Liver (tissue), 9 donors: ENCODE data around the gene GABRR3. TPM values are rescaled to one million over a fixed set of nuclear protein-coding genes. Genes with fewer than 3 reads are reported as not detected.

Experiments
- DNase-seq: peaks from one replicate; pipeline ENCODE4 v3.0.0-alpha.2; 2017; ENCODE audit warnings: low spot score
- H3K27ac ChIP-seq, 2 donors: one replicate each; pipeline ENCODE4 v1.7.0; 2013; ENCODE audit warnings: inconsistent platforms in 2 of 2, low read length in 2 of 2, control low read depth in 1 of 2, low read depth in 1 of 2, mild to moderate bottlenecking in 1 of 2
- H3K27me3 ChIP-seq, 4 donors: one replicate each; pipeline versions ENCODE4 v1.6.1 to v1.7.0; 2013; ENCODE audit warnings: low read length in 3 of 4, inconsistent platforms in 1 of 4, mild to moderate bottlenecking in 1 of 4, moderate library complexity in 1 of 4; ENCODE audit not compliant: control insufficient read depth in 4 of 4, insufficient read depth in 4 of 4
- H3K36me3 ChIP-seq, 4 donors: one replicate each; pipeline versions ENCODE4 v1.6.1 to v1.7.0; 2013; ENCODE audit warnings: low read length in 3 of 4, mild to moderate bottlenecking in 3 of 4, low read depth in 1 of 4, moderate library complexity in 1 of 4; ENCODE audit not compliant: control insufficient read depth in 4 of 4, insufficient read depth in 3 of 4
- H3K4me1 ChIP-seq, 4 donors: one replicate each; pipeline versions ENCODE4 v1.6.1 to v1.7.0; 2013; ENCODE audit warnings: low read length in 3 of 4, mild to moderate bottlenecking in 3 of 4, moderate library complexity in 1 of 4; ENCODE audit not compliant: control insufficient read depth in 4 of 4, insufficient read depth in 4 of 4
- H3K4me3 ChIP-seq, 3 donors: one replicate each; pipeline versions ENCODE4 v1.6.1 to v1.7.0; 2013; ENCODE audit warnings: low read length in 3 of 3, control low read depth in 1 of 3, low read depth in 1 of 3, mild to moderate bottlenecking in 1 of 3
- H3K9ac ChIP-seq, 2 donors: one replicate each; pipeline ENCODE4 v1.7.0; 2013; ENCODE audit warnings: low read length in 2 of 2, mild to moderate bottlenecking in 2 of 2, moderate library complexity in 2 of 2, control low read depth in 1 of 2, low read depth in 1 of 2
- H3K9me3 ChIP-seq, 4 donors: one replicate each; pipeline versions ENCODE4 v1.6.1 to v1.7.0; 2013; ENCODE audit warnings: low read length in 3 of 4; ENCODE audit not compliant: control insufficient read depth in 4 of 4
- ATF3 ChIP-seq: IDR thresholded peaks from 2 replicates; pipeline ENCODE4 v1.6.1; 2016; ENCODE audit warnings: antibody characterized with exemption
- CTCF ChIP-seq: fragments of 150-350 bp; IDR thresholded peaks from 2 replicates; pipeline ENCODE4 v1.5.1; 2017; ENCODE audit warnings: improper control_type of control experiment, low read depth, low read length; ENCODE audit not compliant: missing input control
- EGR1 ChIP-seq, 2 donors: IDR thresholded peaks; 2 replicates each; pipeline ENCODE4 v1.6.1; 2016 to 2018; ENCODE audit warnings: antibody characterized with exemption in 2 of 2, low read depth in 2 of 2
- FOXA1 ChIP-seq: IDR thresholded peaks from 2 replicates; pipeline ENCODE4 v1.6.1; 2016; ENCODE audit warnings: antibody characterized with exemption
- FOXA2 ChIP-seq: IDR thresholded peaks from 2 replicates; pipeline ENCODE4 v1.6.1; 2016; ENCODE audit warnings: antibody characterized with exemption
- GABPA ChIP-seq, 2 donors: IDR thresholded peaks in 1 of 2; conservative IDR thresholded peaks in 1 of 2; 2 replicates each; pipeline ENCODE4 v1.6.1; 2016; ENCODE audit warnings: antibody characterized with exemption in 2 of 2, mild to moderate bottlenecking in 1 of 2, moderate library complexity in 1 of 2
- HNF4A ChIP-seq, 2 donors: conservative IDR thresholded peaks; 2 replicates each; pipeline ENCODE4 v1.6.1; 2016; ENCODE audit warnings: antibody characterized with exemption in 2 of 2, mild to moderate bottlenecking in 2 of 2
- HNF4G ChIP-seq: IDR thresholded peaks from 2 replicates; pipeline ENCODE4 v1.6.1; 2016; ENCODE audit warnings: antibody characterized with exemption
- JUND ChIP-seq, 2 donors: IDR thresholded peaks; 2 replicates each; pipeline ENCODE4 v1.6.1; 2016; ENCODE audit warnings: antibody characterized with exemption in 2 of 2
- MAX ChIP-seq: IDR thresholded peaks from 2 replicates; pipeline ENCODE4 v1.6.1; 2016; ENCODE audit warnings: antibody characterized with exemption
- NR2F2 ChIP-seq: IDR thresholded peaks from 2 replicates; pipeline ENCODE4 v1.6.1; 2016; ENCODE audit warnings: antibody characterized with exemption
- RAD21 ChIP-seq, 2 donors: IDR thresholded peaks; 2 replicates each; pipeline ENCODE4 v1.6.1; 2016; ENCODE audit warnings: antibody characterized with exemption in 2 of 2, mild to moderate bottlenecking in 2 of 2
- REST ChIP-seq: IDR thresholded peaks from 2 replicates; pipeline ENCODE4 v1.6.1; 2016; ENCODE audit warnings: antibody characterized with exemption, mild to moderate bottlenecking
- RXRA ChIP-seq, 2 donors: IDR thresholded peaks; 2 replicates each; pipeline ENCODE4 v1.6.1; 2017 to 2018; ENCODE audit warnings: antibody characterized with exemption in 2 of 2, mild to moderate bottlenecking in 1 of 2
- SP1 ChIP-seq: IDR thresholded peaks from 2 replicates; pipeline ENCODE4 v1.6.1; 2018; ENCODE audit warnings: antibody characterized with exemption, mild to moderate bottlenecking
- TAF1 ChIP-seq: conservative IDR thresholded peaks from 2 replicates; pipeline ENCODE4 v1.6.1; 2016; ENCODE audit warnings: antibody characterized with exemption, mild to moderate bottlenecking
- ZBTB33 ChIP-seq: IDR thresholded peaks from 2 replicates; pipeline ENCODE4 v1.6.1; 2016; ENCODE audit warnings: antibody characterized with exemption
- WGBS: extraction: QIAGEN DNeasy Blood & Tissue Kit; methylation state at CpG from one replicate; pipeline ENCODE4 v1.1.7; 2013; 5-methylcytosine and 5-hydroxymethylcytosine counted together
- polyA plus RNA-seq, 2 donors: library from polyadenylated mRNA; stranded (reverse) in 1 of 2; unstranded in 1 of 2; fragments of 200-250 nt in 1 of 2; fragments of >200 nt in 1 of 2; fragmentation: Nextera tagmentation in 1 of 2; extraction: Ambion mirVana in 1 of 2; gene quantifications; one replicate each; pipeline versions ENCODE4 v1.2.1 to v1.2.3, GENCODE V29; 2013 to 2015
- total RNA-seq, 2 donors: library from RNA; depleted of rRNA; stranded (reverse); fragments of >200 nt; gene quantifications; one replicate each; pipeline ENCODE4 v1.2.3, GENCODE V29; 2014
- donor health status: healthy.
- donor health status: healthy.
- donor health status: healthy.
- donor health status: healthy.
- donor health status: healthy.

Gene GABRR3
- total and polyA plus RNA-seq, 4 donors, result not detected

GRCh38 chr3:97956051-97956450 is 79.1 kb downstream of the GABRR3 start (continued):
- TF ChIP-seq ZBTB33, result no peak

- H3K36me3 ChIP-seq, result peaks cover 14 to 54% (median 28%) of the 10 kb centered on the region in 4 donors
These were observed 80.8 kb downstream of the GABRR3 start for GRCh38 chr3:97954228-97954827.

More at GRCh38 chr3:97954228-97954827, 80.8 kb downstream of the GABRR3 start:
- TF ChIP-seq JUND (IDR thresholded peaks at IDR 0.05) (no peak), FOXA2 (no peak), EGR1 (IDR thresholded peaks at IDR 0.05; ENCODE audit: low read depth in 2 of 2) (no peak), TAF1 (no peak), FOXA1 (no peak), RAD21 (IDR thresholded peaks at IDR 0.05) (no peak), SP1 (no peak), NR2F2 (no peak), MAX (no peak), HNF4A (conservative IDR thresholded peaks at IDR 0.05) (no peak), RXRA (IDR thresholded peaks at IDR 0.05) (no peak), ATF3 (no peak), REST (no peak), HNF4G (no peak), CTCF (no peak), GABPA (IDR thresholded peaks at IDR 0.05 in 1 of 2, conservative IDR thresholded peaks at IDR 0.05 in 1 of 2) (no peak)
- no peak for DNase-seq
- no peaks in the 10 kb centered on the region for H3K9me3 ChIP-seq
- 92% methylated on average over 9 of the region's 9 CpGs for WGBS
- no peaks in the 10 kb centered on the region for H3K4me1 ChIP-seq
- H3K9ac ChIP-seq, result no peak overlapping the region
- H3K27me3 ChIP-seq, result no peaks in the 10 kb centered on the region
- H3K4me3 ChIP-seq, result no peak overlapping the region
- H3K27ac ChIP-seq, result no peak overlapping the region
